ENCODE measurements around the gene P2RX3.

P2RX3 gene

DNA sequence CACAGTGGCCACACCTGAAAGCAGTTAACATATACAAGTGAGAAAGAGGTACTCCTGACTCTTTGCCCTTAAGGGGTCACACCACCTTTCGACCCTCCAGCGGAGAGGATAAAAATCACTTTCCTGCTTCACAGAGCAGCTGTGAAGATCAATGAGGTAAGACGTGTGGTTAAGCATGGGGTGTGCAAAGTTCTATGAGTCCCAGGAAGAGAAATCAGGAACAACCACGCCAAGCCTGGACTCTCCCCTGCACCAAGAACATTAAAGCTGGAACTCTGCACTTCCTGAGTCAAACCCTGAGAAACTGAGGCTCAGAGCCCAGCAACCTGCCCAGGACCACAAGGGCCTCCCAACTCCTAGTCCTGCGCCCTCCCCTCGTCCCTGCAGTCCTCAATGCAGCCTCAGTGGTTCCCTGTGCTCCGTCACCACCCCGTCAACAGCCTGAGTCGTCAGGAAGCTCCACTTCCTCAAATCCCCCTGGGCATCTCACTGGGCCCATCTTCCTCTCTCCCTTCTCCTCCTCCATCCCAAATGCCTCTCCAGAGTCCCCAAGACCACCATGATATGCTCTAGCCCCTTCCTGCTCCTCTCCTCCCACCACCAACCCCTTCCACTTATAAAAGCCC is 31.1 kb upstream of the P2RX3 start:
- H3K27ac ChIP-seq, result no peak overlapping the region
- TF ChIP-seq, protein P1, sequence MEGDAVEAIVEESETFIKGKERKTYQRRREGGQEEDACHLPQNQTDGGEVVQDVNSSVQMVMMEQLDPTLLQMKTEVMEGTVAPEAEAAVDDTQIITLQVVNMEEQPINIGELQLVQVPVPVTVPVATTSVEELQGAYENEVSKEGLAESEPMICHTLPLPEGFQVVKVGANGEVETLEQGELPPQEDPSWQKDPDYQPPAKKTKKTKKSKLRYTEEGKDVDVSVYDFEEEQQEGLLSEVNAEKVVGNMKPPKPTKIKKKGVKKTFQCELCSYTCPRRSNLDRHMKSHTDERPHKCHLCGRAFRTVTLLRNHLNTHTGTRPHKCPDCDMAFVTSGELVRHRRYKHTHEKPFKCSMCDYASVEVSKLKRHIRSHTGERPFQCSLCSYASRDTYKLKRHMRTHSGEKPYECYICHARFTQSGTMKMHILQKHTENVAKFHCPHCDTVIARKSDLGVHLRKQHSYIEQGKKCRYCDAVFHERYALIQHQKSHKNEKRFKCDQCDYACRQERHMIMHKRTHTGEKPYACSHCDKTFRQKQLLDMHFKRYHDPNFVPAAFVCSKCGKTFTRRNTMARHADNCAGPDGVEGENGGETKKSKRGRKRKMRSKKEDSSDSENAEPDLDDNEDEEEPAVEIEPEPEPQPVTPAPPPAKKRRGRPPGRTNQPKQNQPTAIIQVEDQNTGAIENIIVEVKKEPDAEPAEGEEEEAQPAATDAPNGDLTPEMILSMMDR (conservative IDR thresholded peaks at IDR 0.05), result no peak

DNA sequence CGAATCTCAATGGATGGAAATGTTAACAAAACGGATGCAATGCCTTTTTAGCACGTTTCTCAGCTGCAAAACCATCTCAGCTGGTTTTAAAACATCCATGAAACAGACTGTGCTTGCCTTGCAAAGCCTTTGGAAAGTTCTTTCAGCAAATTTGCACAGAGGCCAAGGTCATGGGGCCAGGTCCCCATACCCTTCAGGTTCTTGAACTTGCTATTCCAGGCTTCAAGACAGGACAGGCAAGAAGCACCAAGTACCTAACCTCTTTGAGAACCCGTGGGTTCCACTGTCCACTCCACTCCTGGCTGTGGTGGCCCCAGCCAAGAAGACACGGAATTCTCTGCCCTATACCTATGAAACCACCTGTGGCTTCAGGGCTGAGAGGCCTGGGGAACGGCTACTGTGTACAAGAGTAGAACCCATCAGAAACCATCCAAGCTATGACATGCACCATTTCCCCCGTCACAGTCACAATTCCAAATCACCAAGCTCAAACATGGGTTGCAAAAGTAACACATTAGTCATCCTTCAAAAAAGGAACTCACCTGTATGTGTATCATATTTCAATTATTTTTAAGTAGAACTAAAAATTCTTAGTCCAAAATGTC is 30.4 kb upstream of the P2RX3 start:
- TF ChIP-seq, protein P1 (conservative IDR thresholded peaks at IDR 0.05), result no peak
- no peak overlapping the region for H3K27ac ChIP-seq

DNA sequence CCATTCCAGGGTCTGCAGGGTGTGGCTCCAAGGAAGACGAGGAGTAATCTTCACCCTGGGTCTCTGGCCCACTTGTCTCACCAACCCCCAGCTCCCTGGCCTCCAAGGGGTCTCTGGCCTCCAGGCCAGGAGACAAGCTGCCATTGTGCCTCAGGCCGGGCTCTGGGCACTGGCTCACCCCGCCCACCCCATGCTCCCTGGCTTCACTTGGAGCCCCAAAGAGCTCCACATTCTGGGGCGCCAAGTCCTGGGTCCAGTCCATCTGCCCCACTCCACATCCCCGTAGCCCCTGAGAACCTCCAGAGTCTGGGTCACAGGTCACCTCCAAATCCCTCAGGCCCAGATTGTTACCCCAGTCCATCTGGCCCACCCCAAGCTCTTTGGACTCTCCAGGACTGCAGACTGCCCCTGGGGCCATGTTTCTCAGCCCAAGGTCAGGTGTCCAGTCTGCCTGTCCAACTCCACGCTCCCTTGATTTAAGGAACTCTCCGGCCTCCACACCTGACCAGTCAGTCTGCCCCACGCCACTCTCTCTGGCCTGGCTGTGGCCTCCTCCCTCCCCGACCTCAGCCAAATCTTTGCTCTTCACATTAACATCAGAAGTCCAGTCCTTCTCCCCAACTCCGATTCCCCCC is 29.6 kb upstream of the P2RX3 start:
- TF ChIP-seq, protein P1 (conservative IDR thresholded peaks at IDR 0.05), result no peak
- H3K27ac ChIP-seq, result no peak overlapping the region

DNA sequence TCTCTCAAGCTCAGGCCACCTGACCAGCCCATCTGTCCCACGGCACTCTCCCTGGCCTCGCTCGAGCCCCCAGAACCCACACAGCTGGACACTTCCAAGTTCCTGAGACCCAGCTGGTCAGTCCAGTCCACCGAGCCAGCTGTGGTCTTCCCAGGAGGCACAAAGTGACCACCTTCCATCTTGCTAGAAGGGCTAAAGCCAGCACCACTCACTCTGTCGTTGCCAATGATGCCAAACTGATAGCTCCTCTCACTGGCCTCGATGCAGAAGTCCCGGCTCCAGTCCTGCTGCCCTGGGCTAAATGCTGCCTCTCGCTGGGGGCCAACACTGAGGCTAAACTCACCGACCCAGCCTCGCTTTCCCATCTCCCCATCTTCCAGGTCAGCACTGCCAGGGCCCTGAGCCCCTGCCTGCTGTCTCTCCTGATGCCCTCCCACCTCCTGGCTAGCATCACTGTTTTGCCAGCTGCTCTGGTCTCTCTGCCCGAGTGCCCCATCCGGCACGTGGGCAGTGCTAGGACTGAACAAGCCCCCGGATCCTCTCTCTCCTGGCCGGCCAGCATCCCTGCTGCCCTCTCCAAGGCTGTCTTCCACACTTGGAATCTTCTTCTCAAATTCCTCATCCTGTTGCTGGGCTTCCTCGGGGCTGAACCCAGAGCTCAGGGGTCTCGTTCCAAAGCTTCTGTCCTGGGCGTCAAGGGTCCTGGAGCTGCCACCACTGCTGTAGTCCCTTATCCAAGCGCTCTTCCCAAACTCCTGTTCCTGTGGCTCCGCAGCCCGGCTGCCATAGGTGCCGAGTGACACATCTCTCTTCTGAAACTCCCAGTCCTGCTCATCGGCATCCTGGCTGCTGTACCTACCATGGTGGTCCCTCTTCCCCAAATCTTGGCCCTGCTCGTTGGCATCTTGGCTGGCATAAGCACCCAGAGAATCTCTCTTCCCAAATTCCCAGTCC is 28.8 kb upstream of the P2RX3 start:
- no peak overlapping the region; the same call in 1 of the 2 replicates for H3K27ac ChIP-seq
- TF ChIP-seq, protein P1 (conservative IDR thresholded peaks at IDR 0.05), result no peak

DNA sequence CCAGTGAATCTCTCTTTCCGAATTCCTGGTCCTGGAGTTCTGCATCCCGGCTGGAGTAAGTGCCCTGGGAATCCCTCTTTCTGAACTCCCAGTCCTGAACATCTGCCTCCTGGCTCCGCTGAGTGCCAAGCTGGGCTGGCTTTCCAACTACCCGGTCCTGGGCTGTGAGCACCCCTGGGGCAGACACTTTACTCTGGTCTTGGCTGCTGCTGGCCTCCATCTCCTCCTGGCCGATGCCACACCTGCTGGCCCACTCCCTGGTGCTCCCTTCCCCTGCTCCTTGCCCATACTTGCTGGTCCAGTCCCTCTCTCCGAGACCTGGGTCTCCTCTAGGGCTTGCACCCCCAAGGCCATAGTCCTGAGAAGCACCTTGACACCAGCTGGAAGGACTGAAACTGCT is 28.1 kb upstream of the P2RX3 start:
- peak overlapping the region; percentile 84 for H3K27ac ChIP-seq
- TF ChIP-seq, protein P1 (conservative IDR thresholded peaks at IDR 0.05), result no peak

DNA sequence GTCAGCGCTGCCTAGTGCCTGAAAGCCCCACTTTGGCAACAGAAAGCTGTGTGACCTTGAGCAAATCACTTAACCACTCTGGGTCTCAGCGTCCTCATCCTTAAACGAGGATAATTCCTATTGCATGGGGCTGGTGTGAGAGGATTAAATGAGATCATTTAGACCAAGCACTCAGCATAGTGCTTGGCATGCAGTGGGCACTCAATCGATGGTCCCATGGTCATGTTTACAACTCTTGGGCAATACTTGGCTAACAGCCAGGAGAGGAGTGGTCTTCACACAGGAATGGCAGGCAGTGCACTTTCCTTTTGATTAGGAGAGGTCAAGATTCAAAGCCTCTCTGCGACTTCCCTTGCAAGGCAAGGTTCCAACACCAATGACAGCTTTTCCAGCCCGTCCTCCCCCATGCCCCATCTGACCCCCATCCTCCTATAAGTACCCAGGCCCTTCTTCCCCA is 27.5 kb upstream of the P2RX3 start:
- H3K27ac ChIP-seq, result peak overlapping the region; percentile 84
- TF ChIP-seq, protein P1 (conservative IDR thresholded peaks at IDR 0.05), result no peak

Measured in VCaP (cell line).